ENCODE data around the gene GATA5. TPM values are rescaled to one million over a fixed set of nuclear protein-coding genes. Genes with fewer than 3 reads are reported as not detected.

Gene GATA5
- total RNA-seq, 1 experiment from 2014 or later = not detected

DNA sequence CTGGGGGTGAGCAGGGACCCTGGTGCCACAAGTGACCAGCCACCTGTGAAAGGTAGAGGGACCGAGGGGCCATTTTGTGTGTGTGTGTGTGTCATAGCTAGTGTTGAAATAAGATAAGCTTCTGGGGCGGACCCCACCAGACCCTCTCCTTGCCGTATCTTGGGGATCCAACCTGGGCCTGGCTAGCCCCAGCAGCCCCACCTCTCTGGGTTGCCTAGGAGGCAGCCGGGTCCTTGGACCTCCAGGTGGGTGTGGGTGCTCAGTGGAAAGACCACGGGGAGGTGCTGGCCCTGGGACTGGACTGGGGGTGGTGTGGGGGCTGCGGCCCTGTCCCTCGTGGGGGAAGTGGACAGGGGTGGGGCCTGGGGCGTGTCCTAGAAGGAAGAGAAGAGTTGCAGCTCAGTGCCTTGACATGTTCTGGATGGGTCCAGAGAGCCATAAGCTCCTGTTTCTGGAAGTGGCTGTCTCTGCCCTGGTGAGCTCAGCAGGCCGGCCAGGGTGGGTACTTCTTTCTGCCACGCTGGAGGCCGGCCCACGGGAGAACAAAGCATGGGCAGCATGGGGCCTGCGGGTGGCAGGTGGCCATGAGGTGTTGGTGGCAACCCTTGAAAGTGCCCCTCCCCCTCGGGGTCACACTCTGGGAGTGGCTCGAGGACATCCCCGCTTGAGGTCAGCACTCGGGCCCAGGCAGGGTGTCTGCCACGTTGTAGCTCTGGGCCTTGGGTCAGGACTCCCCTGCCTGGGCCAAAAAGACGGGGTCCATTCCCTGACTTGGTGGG, 56.9 kb downstream of the GATA5 start:
- Histone ChIP-seq H3K4me2 (ENCODE audit: low read length) (no peak overlapping the region), H3K4me3 (replicated peaks in 1 of 2; ENCODE audit: low read depth in 1 of 2, low read length in 2 of 2) (no peak overlapping the region), H3K4me1 (ENCODE audit: control insufficient read depth in 1 of 2, insufficient read depth in 2 of 2, low read length in 2 of 2) (peaks cover 0 to 3% of the 10 kb centered on the region in 2 experiments; a peak in 1 of 4 replicates), H3K79me2 (ENCODE audit: insufficient read depth, low read length) (no peaks in the 10 kb centered on the region), H3K27me3 (ENCODE audit: insufficient read depth, low read length) (no peaks in the 10 kb centered on the region), H3K36me3 (ENCODE audit: control insufficient read depth in 1 of 2, insufficient read depth in 2 of 2, low read length in 2 of 2) (no peaks in the 10 kb centered on the region), H4K20me1 (ENCODE audit: insufficient read depth) (no peaks in the 10 kb centered on the region), H3K9me3 (ENCODE audit: control insufficient read depth in 1 of 2, insufficient read depth in 1 of 2, low read depth in 1 of 2, low read length in 2 of 2) (no peaks in the 10 kb centered on the region), H3K9ac (ENCODE audit: low read length) (no peak overlapping the region), H3K9me2 (ENCODE audit: insufficient read depth) (no peaks in the 10 kb centered on the region), H3K27ac (ENCODE audit: low read depth, low read length) (no peak overlapping the region), H2AFZ (ENCODE audit: low read depth, low read length, poor library complexity, severe bottlenecking) (no peak overlapping the region)
- TF ChIP-seq, protein P1, sequence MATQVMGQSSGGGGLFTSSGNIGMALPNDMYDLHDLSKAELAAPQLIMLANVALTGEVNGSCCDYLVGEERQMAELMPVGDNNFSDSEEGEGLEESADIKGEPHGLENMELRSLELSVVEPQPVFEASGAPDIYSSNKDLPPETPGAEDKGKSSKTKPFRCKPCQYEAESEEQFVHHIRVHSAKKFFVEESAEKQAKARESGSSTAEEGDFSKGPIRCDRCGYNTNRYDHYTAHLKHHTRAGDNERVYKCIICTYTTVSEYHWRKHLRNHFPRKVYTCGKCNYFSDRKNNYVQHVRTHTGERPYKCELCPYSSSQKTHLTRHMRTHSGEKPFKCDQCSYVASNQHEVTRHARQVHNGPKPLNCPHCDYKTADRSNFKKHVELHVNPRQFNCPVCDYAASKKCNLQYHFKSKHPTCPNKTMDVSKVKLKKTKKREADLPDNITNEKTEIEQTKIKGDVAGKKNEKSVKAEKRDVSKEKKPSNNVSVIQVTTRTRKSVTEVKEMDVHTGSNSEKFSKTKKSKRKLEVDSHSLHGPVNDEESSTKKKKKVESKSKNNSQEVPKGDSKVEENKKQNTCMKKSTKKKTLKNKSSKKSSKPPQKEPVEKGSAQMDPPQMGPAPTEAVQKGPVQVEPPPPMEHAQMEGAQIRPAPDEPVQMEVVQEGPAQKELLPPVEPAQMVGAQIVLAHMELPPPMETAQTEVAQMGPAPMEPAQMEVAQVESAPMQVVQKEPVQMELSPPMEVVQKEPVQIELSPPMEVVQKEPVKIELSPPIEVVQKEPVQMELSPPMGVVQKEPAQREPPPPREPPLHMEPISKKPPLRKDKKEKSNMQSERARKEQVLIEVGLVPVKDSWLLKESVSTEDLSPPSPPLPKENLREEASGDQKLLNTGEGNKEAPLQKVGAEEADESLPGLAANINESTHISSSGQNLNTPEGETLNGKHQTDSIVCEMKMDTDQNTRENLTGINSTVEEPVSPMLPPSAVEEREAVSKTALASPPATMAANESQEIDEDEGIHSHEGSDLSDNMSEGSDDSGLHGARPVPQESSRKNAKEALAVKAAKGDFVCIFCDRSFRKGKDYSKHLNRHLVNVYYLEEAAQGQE (IDR thresholded peaks at IDR 0.05; ENCODE audit: low read depth) = no peak
- TF ChIP-seq SIN3A (IDR thresholded peaks at IDR 0.05; ENCODE audit: low read depth) (no peak), EZH2phosphoT487 (IDR thresholded peaks at IDR 0.05; ENCODE audit: borderline replicate concordance) (no peak), ELF1 (IDR thresholded peaks at IDR 0.05; ENCODE audit: borderline replicate concordance, low read depth) (no peak), SRF (IDR thresholded peaks at IDR 0.05; ENCODE audit: low read depth) (no peak), FOSL1 (IDR thresholded peaks at IDR 0.05; ENCODE audit: low read depth) (no peak), JUND (IDR thresholded peaks at IDR 0.05) (no peak), POLR2A (IDR thresholded peaks at IDR 0.05; ENCODE audit: borderline replicate concordance, extremely low read depth, insufficient read depth, insufficient read length) (no peak), CBX3 (IDR thresholded peaks at IDR 0.05; ENCODE audit: low read depth) (no peak), CEBPB (IDR thresholded peaks at IDR 0.05; ENCODE audit: low read depth) (no peak), EZH2 (IDR thresholded peaks at IDR 0.05) (no peak)
- ATAC-seq (no peak), DNase-seq (ENCODE audit: low read depth, low spot score) (no peak)
- intact Hi-C loops (cut with micrococcal nuclease) = no loop called here
- no TSS peak for BruUV-seq (replicated peaks)
- CTCF ChIA-PET = no interaction called here
- POLR2A ChIA-PET = no interaction called here
- RAD21 ChIA-PET (ENCODE audit: low non-redundant PET in 1 of 2, low total read pairs in 2 of 2, uncharacterized antibody in 2 of 2, unreplicated experiment in 2 of 2) = no interaction called here
